ENCODE results near the gene GPR155.

DNA sequence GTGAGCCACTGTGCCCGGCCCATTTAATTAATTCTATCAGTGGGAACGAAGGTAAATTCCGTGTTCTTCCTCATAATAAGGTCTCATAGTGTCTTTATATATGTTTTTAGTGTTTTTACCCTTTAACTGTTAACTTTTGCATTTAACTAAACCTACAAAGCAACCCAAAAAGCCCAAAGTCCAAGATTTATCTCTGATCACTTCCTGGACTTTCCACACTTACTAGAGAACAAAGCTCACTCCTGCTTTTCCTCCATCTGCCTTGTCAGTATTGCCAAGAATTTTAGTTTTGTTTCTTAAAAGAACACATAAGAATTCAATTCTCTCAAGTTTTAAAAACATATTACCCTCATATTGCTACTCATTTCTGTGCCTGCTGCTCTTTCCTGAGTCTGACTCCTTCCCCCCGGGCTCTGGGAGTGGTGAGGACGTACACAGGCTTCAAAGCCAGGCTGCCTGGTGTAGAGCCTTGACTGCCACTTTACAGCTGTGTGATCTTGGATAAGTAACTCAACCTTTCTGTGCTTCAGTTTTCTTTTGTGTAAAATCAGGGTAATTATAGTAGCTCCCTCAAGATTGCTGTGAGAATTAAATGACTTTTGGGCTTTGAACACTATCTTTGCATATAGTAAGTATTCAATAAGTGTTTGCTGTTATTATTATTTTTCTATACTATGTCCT is 24.9 kb upstream of the GPR155 start:
- TF ChIP-seq CTCF (conservative IDR thresholded peaks at IDR 0.05 in 1 of 2, IDR thresholded peaks at IDR 0.05 in 1 of 2; ENCODE audit: extremely low read depth in 1 of 2, insufficient read depth in 1 of 2, low read depth in 1 of 2, low read length in 2 of 2) = no peak
- no peak for TF ChIP-seq EZH2 (IDR thresholded peaks at IDR 0.05; ENCODE audit: borderline replicate concordance, low read length)
